ENCODE measurements around the gene CLTCL1. TPM values are rescaled to one million over a fixed set of nuclear protein-coding genes. Genes with fewer than 3 reads are reported as not detected.

The CLTCL1 gene
- total and polyA plus RNA-seq, 2 experiments from 2014 or later: 6.6 to 15.1 TPM

- TF ChIP-seq CTCF (conservative IDR thresholded peaks at IDR 0.05; ENCODE audit: low read depth in 2 of 2) (no peak), POLR2AphosphoS5 (IDR thresholded peaks at IDR 0.05; ENCODE audit: low read depth) (no peak), REST (IDR thresholded peaks at IDR 0.05; ENCODE audit: unreplicated experiment) (no peak), JUNB (IDR thresholded peaks at IDR 0.05; ENCODE audit: unreplicated experiment) (no peak), EZH2phosphoT487 (IDR thresholded peaks at IDR 0.05; ENCODE audit: unreplicated experiment) (no peak)
Observed at GRCh38 chr22:19151329-19152191, 140.0 kb downstream of the CLTCL1 start (continued).

- Histone ChIP-seq H3K27me3 (ENCODE audit: insufficient read depth) (peaks cover 83% of the 10 kb centered on the region), H3F3A (replicated peaks; ENCODE audit: low read depth) (0 out of 2 replicates have a peak, but pooled peaks cover 18% of the 10 kb centered on the region), H4K20me1 (replicated peaks; ENCODE audit: insufficient read depth) (no peaks in the 10 kb centered on the region), H3K9me2 (ENCODE audit: insufficient read depth) (no peaks in the 10 kb centered on the region), H3K4me3 (peak overlapping the region; percentile 47), H3K36me3 (ENCODE audit: insufficient read depth) (no peaks in the 10 kb centered on the region), H3K4me1 (ENCODE audit: insufficient read depth) (no peaks in the 10 kb centered on the region; the same call in 1 of the 2 replicates), H3K4me2 (peak overlapping the region; percentile 73), H3K27ac (ENCODE audit: low read depth) (no peak overlapping the region), H2AFZ (peak overlapping the region; percentile 63; the same call in 1 of the 2 replicates), H3K79me2 (replicated peaks; ENCODE audit: insufficient read depth) (no peaks in the 10 kb centered on the region)
- H3K27me3 Mint-ChIP-seq (ENCODE audit: insufficient read depth, low read depth, poor library complexity): peaks cover 71% of the 10 kb centered on the region
- DNase-seq (ENCODE audit: low spot score) (no peak), ATAC-seq (peak; percentile 5; the same call in 2 of the 3 replicates)
- peaks cover 3% of the 10 kb centered on the region; the same call in 1 of the 3 replicates for H3K36me3 Mint-ChIP-seq (ENCODE audit: low read depth)
- peak overlapping the region; percentile 65 for H3K4me3 Mint-ChIP-seq
- peaks cover 10% of the 10 kb centered on the region; the same call in 2 of the 3 replicates for H3K9me3 Mint-ChIP-seq
- no peak overlapping the region for H3K27ac Mint-ChIP-seq
- TF ChIP-seq EZH2 (IDR thresholded peaks at IDR 0.05; ENCODE audit: low read depth, unreplicated experiment) (peak; percentile 89), ZNF114 (CRISPR knock-in tag; IDR thresholded peaks at IDR 0.05) (no peak), CREB1 (CRISPR knock-in tag; IDR thresholded peaks at IDR 0.05; ENCODE audit: low read depth) (no peak)
- peaks cover 19% of the 10 kb centered on the region for H3K4me1 Mint-ChIP-seq
Observed at GRCh38 chr22:19150482-19151328, 140.8 kb downstream of the CLTCL1 start.

Data from GM23338 (cell line).